ENCODE data around the gene EFNB2.

The EFNB2 gene

DNA sequence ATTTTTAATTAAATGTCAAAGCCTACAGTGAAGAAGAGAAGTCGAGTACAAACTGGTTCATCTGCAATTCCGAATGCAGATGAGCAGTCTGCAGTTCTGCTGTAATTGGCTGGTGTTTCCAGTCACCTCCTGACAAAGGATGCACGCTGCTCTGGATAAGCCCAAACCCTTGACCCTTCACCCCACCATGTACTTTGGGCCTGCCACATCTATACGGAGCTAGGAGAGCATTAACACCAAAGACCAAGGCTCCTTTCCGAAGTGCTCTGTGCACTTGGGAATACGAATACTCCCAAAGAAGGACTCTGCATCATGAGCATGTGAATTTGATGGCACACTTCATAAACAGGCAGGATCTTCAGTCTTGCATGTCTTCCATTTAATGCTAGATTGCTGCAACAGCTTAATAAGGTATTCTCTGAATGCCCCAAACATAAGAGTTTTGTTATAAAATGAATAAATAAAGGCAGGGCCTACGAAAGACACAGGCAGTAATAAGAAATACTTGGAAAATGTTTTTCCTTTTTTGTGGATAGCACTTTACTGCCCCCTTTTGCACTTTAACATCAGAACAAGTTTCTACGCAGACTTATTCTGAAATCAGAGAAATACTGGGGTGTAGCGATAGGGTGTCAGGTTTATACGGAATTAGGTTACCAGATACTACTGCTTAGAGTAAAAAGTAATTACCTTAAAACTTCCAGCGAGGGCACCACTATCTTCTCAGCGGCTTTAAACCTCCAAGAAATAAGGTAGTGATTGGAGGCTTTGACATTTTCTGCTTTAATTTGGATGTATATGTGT, 15.0 kb downstream of the EFNB2 start:
- ChIA-PET POLR2A (no interaction called here), CTCF (interaction anchor here (0.6 kb wide), 1 partner anchor 1004 kb away, joined by 3 read pairs; no protein-coding TSS in a partner anchor)
- 0 out of 2 replicates have a peak overlapping the region, but pooled peaks have one; percentile 20 for H3K27ac ChIP-seq (ENCODE audit: extremely low read depth, low read depth, low read length)
- TF ChIP-seq ZNF830 (tag by site-specific recombination; IDR thresholded peaks at IDR 0.05; ENCODE audit: low read depth) (no peak), SCRT2 (tag by site-specific recombination; IDR thresholded peaks at IDR 0.05) (no peak), ZFP41 (tag by site-specific recombination; IDR thresholded peaks at IDR 0.05; ENCODE audit: borderline replicate concordance) (no peak), IKZF3 (tag by site-specific recombination; IDR thresholded peaks at IDR 0.05) (0 out of 2 replicates have a peak, but pooled peaks have one; percentile 10), FEZF1 (tag by site-specific recombination; IDR thresholded peaks at IDR 0.05) (peak; percentile 61), ZNF341 (tag by site-specific recombination; IDR thresholded peaks at IDR 0.05; ENCODE audit: low read depth) (no peak), ZNF600 (tag by site-specific recombination; IDR thresholded peaks at IDR 0.05) (0 out of 2 replicates have a peak, but pooled peaks have one; percentile 34), MEIS1 (CRISPR knock-in tag; IDR thresholded peaks at IDR 0.05; ENCODE audit: borderline replicate concordance) (no peak), ZNF184 (tag by site-specific recombination; IDR thresholded peaks at IDR 0.05) (no peak)
- TF ChIP-seq, protein P1, sequence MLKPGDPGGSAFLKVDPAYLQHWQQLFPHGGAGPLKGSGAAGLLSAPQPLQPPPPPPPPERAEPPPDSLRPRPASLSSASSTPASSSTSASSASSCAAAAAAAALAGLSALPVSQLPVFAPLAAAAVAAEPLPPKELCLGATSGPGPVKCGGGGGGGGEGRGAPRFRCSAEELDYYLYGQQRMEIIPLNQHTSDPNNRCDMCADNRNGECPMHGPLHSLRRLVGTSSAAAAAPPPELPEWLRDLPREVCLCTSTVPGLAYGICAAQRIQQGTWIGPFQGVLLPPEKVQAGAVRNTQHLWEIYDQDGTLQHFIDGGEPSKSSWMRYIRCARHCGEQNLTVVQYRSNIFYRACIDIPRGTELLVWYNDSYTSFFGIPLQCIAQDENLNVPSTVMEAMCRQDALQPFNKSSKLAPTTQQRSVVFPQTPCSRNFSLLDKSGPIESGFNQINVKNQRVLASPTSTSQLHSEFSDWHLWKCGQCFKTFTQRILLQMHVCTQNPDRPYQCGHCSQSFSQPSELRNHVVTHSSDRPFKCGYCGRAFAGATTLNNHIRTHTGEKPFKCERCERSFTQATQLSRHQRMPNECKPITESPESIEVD (tag by site-specific recombination; IDR thresholded peaks at IDR 0.05) = peak; percentile 47; the same call in 1 of the 2 replicates
- TF ChIP-seq, protein P2, sequence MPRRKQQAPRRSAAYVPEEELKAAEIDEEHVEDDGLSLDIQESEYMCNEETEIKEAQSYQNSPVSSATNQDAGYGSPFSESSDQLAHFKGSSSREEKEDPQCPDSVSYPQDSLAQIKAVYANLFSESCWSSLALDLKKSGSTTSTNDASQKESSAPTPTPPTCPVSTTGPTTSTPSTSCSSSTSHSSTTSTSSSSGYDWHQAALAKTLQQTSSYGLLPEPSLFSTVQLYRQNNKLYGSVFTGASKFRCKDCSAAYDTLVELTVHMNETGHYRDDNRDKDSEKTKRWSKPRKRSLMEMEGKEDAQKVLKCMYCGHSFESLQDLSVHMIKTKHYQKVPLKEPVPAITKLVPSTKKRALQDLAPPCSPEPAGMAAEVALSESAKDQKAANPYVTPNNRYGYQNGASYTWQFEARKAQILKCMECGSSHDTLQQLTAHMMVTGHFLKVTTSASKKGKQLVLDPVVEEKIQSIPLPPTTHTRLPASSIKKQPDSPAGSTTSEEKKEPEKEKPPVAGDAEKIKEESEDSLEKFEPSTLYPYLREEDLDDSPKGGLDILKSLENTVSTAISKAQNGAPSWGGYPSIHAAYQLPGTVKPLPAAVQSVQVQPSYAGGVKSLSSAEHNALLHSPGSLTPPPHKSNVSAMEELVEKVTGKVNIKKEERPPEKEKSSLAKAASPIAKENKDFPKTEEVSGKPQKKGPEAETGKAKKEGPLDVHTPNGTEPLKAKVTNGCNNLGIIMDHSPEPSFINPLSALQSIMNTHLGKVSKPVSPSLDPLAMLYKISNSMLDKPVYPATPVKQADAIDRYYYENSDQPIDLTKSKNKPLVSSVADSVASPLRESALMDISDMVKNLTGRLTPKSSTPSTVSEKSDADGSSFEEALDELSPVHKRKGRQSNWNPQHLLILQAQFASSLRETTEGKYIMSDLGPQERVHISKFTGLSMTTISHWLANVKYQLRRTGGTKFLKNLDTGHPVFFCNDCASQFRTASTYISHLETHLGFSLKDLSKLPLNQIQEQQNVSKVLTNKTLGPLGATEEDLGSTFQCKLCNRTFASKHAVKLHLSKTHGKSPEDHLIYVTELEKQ (tag by site-specific recombination; IDR thresholded peaks at IDR 0.05; ENCODE audit: borderline replicate concordance) = no peak
- no peaks in the 10 kb centered on the region for H3K9me3 ChIP-seq (ENCODE audit: control insufficient read depth, insufficient read depth, low read depth, low read length)
- H3K4me3 ChIP-seq (ENCODE audit: low read depth, low read length) = no peak overlapping the region
- H3K4me1 ChIP-seq (ENCODE audit: control insufficient read depth, insufficient read depth, low read length) = peaks cover 29% of the 10 kb centered on the region
- H3K36me3 ChIP-seq (ENCODE audit: control insufficient read depth in 2 of 2, insufficient read depth in 1 of 2, low read length in 2 of 2) = peaks cover 0 to 4% of the 10 kb centered on the region in 2 experiments; a peak in 1 of 3 replicates

DNA sequence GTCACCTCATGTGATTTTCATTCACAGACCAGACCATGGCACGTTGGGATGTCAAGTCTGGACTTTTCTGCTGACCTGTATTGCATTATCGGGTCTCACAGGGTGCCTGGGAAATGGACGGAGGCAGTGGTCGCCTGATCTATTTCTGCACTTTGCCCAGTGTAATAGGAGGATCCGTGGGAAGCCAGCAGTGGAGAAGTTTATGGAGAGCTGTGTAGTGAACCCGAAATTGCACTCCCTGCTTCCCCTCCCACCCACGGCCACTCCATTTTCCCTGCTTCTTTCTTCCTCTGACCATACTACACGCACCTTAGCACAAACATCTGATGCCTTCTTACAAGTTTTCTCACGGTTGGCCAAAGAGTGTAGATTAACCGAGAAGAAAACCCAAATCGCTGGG, 16.9 kb downstream of the EFNB2 start:
- CTCF ChIA-PET = no interaction called here
- POLR2A ChIA-PET = no interaction called here
- H3K27ac ChIP-seq (ENCODE audit: extremely low read depth, low read depth, low read length) = no peak overlapping the region
- H3K36me3 ChIP-seq (ENCODE audit: control insufficient read depth in 2 of 2, insufficient read depth in 1 of 2, low read length in 2 of 2) = peaks cover 0 to 4% of the 10 kb centered on the region in 2 experiments; a peak in 1 of 3 replicates
- TF ChIP-seq ZFHX2 (tag by site-specific recombination; conservative IDR thresholded peaks at IDR 0.05) (peak; percentile 67), ZNF707 (tag by site-specific recombination; IDR thresholded peaks at IDR 0.05) (no peak), EGR2 (tag by site-specific recombination; IDR thresholded peaks at IDR 0.05; ENCODE audit: low read depth) (peak; percentile 66)
- H3K4me3 ChIP-seq (ENCODE audit: low read depth, low read length) = no peak overlapping the region
- H3K9me3 ChIP-seq (ENCODE audit: control insufficient read depth, insufficient read depth, low read depth, low read length) = no peaks in the 10 kb centered on the region
- H3K4me1 ChIP-seq (ENCODE audit: control insufficient read depth, insufficient read depth, low read length) = peaks cover 29% of the 10 kb centered on the region

DNA sequence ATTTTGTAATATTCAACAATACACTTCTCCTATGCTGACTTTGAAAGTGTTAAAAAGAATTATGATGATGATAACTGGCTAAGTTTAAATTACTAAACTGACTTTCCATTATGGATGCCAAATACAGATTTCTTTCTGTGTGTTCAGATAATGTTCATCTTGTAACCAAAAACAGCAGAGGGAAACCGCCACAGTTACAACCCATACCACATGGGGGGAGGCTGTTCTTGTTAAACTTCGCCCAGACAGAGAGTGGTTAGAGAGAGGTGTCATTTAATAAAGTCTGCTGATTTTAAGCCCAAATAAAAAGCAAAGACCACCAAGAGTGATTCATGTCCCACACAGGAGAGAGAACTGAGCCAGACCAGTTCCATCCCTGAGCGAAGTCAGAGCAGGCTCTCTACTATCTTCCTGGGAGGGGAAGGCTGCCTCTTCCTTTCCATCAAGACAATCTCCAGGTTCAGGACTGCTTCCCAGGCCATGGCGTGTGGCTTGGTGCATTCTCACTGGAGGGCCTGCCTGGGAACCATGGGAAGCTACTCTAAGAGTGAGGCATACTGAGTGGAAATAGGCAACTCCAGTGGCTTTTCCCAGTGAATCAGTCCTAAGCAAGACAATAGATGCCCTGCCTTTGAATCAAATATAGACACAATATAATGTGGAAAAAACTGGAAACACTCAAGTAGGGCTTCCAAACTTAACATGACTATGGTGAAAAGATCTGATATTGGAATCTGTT, 18.2 kb downstream of the EFNB2 start:
- TF ChIP-seq ZNF677 (tag by site-specific recombination; IDR thresholded peaks at IDR 0.05) (peak; percentile 91), ZNF768 (tag by site-specific recombination; IDR thresholded peaks at IDR 0.05) (no peak)
- TF ChIP-seq, protein P3, sequence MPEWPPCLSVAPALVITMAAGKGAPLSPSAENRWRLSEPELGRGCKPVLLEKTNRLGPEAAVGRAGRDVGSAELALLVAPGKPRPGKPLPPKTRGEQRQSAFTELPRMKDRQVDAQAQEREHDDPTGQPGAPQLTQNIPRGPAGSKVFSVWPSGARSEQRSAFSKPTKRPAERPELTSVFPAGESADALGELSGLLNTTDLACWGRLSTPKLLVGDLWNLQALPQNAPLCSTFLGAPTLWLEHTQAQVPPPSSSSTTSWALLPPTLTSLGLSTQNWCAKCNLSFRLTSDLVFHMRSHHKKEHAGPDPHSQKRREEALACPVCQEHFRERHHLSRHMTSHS (tag by site-specific recombination; IDR thresholded peaks at IDR 0.05) = no peak
- TF ChIP-seq, protein P1 (tag by site-specific recombination; IDR thresholded peaks at IDR 0.05) = peak; percentile 14; the same call in 1 of the 2 replicates
- H3K27ac ChIP-seq (ENCODE audit: extremely low read depth, low read depth, low read length) = no peak overlapping the region
- POLR2A ChIA-PET = no interaction called here
- no peak overlapping the region for H3K4me3 ChIP-seq (ENCODE audit: low read depth, low read length)
- peaks cover 0 to 4% of the 10 kb centered on the region in 2 experiments; a peak in 1 of 3 replicates for H3K36me3 ChIP-seq (ENCODE audit: control insufficient read depth in 2 of 2, insufficient read depth in 1 of 2, low read length in 2 of 2)
- H3K4me1 ChIP-seq (ENCODE audit: control insufficient read depth, insufficient read depth, low read length) = peaks cover 32% of the 10 kb centered on the region
- no peaks in the 10 kb centered on the region for H3K9me3 ChIP-seq (ENCODE audit: control insufficient read depth, insufficient read depth, low read depth, low read length)
- CTCF ChIA-PET = no interaction called here
